H1 (cell line): ENCODE results near the gene MAP2K5. TPM values are rescaled to one million over a fixed set of nuclear protein-coding genes. Genes with fewer than 3 reads are reported as not detected.

Experiments
- CHD7 ChIP-seq: fragments of 300-600 bp; sonication (generic); IDR thresholded peaks from 2 replicates; pipeline ENCODE4 v1.7.1; 2012; ENCODE audit warnings: low read length, moderate library complexity, mild to moderate bottlenecking, inconsistent platforms; ENCODE audit not compliant: insufficient replicate concordance
- KDM1A ChIP-seq: fragments of 200-600, 300-600 bp; sonication (generic); IDR thresholded peaks from 2 replicates; pipeline ENCODE4 v1.7.1; 2016; ENCODE audit warnings: mild to moderate bottlenecking, low read length, borderline replicate concordance
- SAP30 ChIP-seq: fragments of 300-600 bp; sonication (generic); IDR thresholded peaks from 2 replicates; pipeline ENCODE4 v1.7.1; 2012; ENCODE audit warnings: low read length, moderate library complexity, mild to moderate bottlenecking, inconsistent platforms; ENCODE audit not compliant: insufficient read depth, insufficient replicate concordance
- SP2 ChIP-seq: IDR thresholded peaks from 2 replicates; pipeline ENCODE4 v1.6.1; 2012; ENCODE audit warnings: mild to moderate bottlenecking, low read length, inconsistent platforms
- SP4 ChIP-seq: IDR thresholded peaks from 2 replicates; pipeline ENCODE4 v1.6.1; 2012; ENCODE audit warnings: low read length, inconsistent platforms
- SRF ChIP-seq: IDR thresholded peaks from 2 replicates; pipeline ENCODE4 v1.6.1; 2011; ENCODE audit warnings: mild to moderate bottlenecking, low read depth, low read length, moderate library complexity
- TEAD4 ChIP-seq: IDR thresholded peaks from 2 replicates; pipeline ENCODE4 v1.6.1; 2012; ENCODE audit warnings: low read depth, low read length, inconsistent platforms, mixed read lengths
- polyA plus RNA-seq, 7 experiments: library from polyadenylated mRNA; depleted of rRNA in 3 of 7; stranded (reverse) in 5 of 7; unstranded in 2 of 7; fragments of >200 nt in 5 of 7; fragments of 200-250 nt in 2 of 7; gene quantifications; 1 replicate in 5 of 7; 2 replicates in 1 of 7; 4 replicates in 1 of 7; pipeline versions ENCODE4 v1.2.1 to v1.2.3, GENCODE V29; 2011 to 2013; ENCODE audit warnings: missing spikeins in 2 of 7, mixed read lengths in 2 of 7
- total RNA-seq: library from RNA; stranded (reverse); fragmentation: NEBNext Ultra II Directional; extraction: Animal tissue kit (Norgen Biotek cat#: 25700); gene quantifications from 2 replicates; pipeline ENCODE4 v1.2.1, GENCODE V29; 2021
- TF ChIP-seq, protein P1 (sequence below): IDR thresholded peaks from 2 replicates; pipeline ENCODE4 v1.6.1; 2012; ENCODE audit warnings: low read length, inconsistent platforms
- TF ChIP-seq, protein P2 (sequence below): IDR thresholded peaks from 2 replicates; pipeline ENCODE4 v1.6.1; 2012; ENCODE audit warnings: inconsistent platforms

The MAP2K5 gene
- total and polyA plus RNA-seq, 2 of the 8 experiments (the other 6 are each of a cell fraction or from before 2014, with no cell fraction given), result 4.4 to 15.8 TPM

- no peak for TF ChIP-seq SAP30
- no peak for TF ChIP-seq SP2
- TF ChIP-seq SRF, result no peak
- no peak for TF ChIP-seq SP4
- TF ChIP-seq TEAD4, result no peak
- no peak for TF ChIP-seq KDM1A
- TF ChIP-seq, protein P1, sequence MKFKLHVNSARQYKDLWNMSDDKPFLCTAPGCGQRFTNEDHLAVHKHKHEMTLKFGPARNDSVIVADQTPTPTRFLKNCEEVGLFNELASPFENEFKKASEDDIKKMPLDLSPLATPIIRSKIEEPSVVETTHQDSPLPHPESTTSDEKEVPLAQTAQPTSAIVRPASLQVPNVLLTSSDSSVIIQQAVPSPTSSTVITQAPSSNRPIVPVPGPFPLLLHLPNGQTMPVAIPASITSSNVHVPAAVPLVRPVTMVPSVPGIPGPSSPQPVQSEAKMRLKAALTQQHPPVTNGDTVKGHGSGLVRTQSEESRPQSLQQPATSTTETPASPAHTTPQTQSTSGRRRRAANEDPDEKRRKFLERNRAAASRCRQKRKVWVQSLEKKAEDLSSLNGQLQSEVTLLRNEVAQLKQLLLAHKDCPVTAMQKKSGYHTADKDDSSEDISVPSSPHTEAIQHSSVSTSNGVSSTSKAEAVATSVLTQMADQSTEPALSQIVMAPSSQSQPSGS, result no peak
- TF ChIP-seq, protein P2, sequence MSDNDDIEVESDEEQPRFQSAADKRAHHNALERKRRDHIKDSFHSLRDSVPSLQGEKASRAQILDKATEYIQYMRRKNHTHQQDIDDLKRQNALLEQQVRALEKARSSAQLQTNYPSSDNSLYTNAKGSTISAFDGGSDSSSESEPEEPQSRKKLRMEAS, result no peak
- no peak for TF ChIP-seq CHD7
These were observed 248.3 kb downstream of the MAP2K5 start (continued) for GRCh38 chr15:67790610-67791319.
